Measurements from ENCODE around the gene SART1. TPM values are rescaled to one million over a fixed set of nuclear protein-coding genes. Genes with fewer than 3 reads are reported as not detected.

Gene SART1
- total and polyA plus RNA-seq, 4 donors: 13.6 to 24.3 (median 15.1) TPM

GRCh38 chr11:65987336-65987735 is 25.8 kb downstream of the SART1 start:
- Histone ChIP-seq H3K27ac (ENCODE audit: low read depth in 1 of 2, low read length in 2 of 2) (no peak overlapping the region), H3K9me3 (ENCODE audit: control insufficient read depth in 4 of 4, low read length in 3 of 4) (no peaks in the 10 kb centered on the region), H3K36me3 (ENCODE audit: control insufficient read depth in 4 of 4, insufficient read depth in 3 of 4, low read depth in 1 of 4, low read length in 3 of 4) (peaks cover 0 to 4% (median 0%) of the 10 kb centered on the region in 4 donors), H3K4me3 (ENCODE audit: low read depth in 1 of 3, low read length in 3 of 3) (no peak overlapping the region), H3K4me1 (ENCODE audit: control insufficient read depth in 4 of 4, insufficient read depth in 4 of 4, low read length in 3 of 4) (no peaks in the 10 kb centered on the region), H3K9ac (ENCODE audit: low read depth in 1 of 2, low read length in 2 of 2) (peak overlapping the region in 1 of 2 donors; percentile 8), H3K27me3 (ENCODE audit: control insufficient read depth in 4 of 4, insufficient read depth in 4 of 4, low read length in 3 of 4) (no peaks in the 10 kb centered on the region)
- DNase-seq (ENCODE audit: low spot score): no peak
- TF ChIP-seq GABPA (IDR thresholded peaks at IDR 0.05 in 1 of 2, conservative IDR thresholded peaks at IDR 0.05 in 1 of 2) (no peak), RXRA (IDR thresholded peaks at IDR 0.05) (no peak), ATF3 (IDR thresholded peaks at IDR 0.05) (no peak), MAX (IDR thresholded peaks at IDR 0.05) (no peak), HNF4G (IDR thresholded peaks at IDR 0.05) (no peak), FOXA1 (IDR thresholded peaks at IDR 0.05) (no peak), FOXA2 (IDR thresholded peaks at IDR 0.05) (no peak), CTCF (IDR thresholded peaks at IDR 0.05; ENCODE audit: low read depth, low read length, missing input control) (no peak), RAD21 (IDR thresholded peaks at IDR 0.05) (no peak), REST (IDR thresholded peaks at IDR 0.05) (no peak), SP1 (IDR thresholded peaks at IDR 0.05) (no peak), NR2F2 (IDR thresholded peaks at IDR 0.05) (no peak), HNF4A (conservative IDR thresholded peaks at IDR 0.05) (no peak), ZBTB33 (IDR thresholded peaks at IDR 0.05) (no peak), JUND (IDR thresholded peaks at IDR 0.05) (no peak), YY1 (IDR thresholded peaks at IDR 0.05) (no peak), TAF1 (conservative IDR thresholded peaks at IDR 0.05) (no peak), EGR1 (IDR thresholded peaks at IDR 0.05; ENCODE audit: low read depth in 2 of 2) (no peak)
- WGBS: 89% methylated on average over 9 of the region's 9 CpGs
